ENCODE data around the gene SULF2.

- TF ChIP-seq ZNF678 (CRISPR knock-in tag; IDR thresholded peaks at IDR 0.05) (no peak), ZNF253 (CRISPR knock-in tag; IDR thresholded peaks at IDR 0.05; ENCODE audit: borderline replicate concordance) (no peak), EP300 (IDR thresholded peaks at IDR 0.05; ENCODE audit: low read depth in 2 of 2, low read length in 2 of 2) (no peak), EP300 (CRISPR knock-in tag; IDR thresholded peaks at IDR 0.05; ENCODE audit: borderline replicate concordance) (no peak), HNF4A (CRISPR knock-in tag; IDR thresholded peaks at IDR 0.05) (0 out of 2 replicates have a peak, but pooled peaks have one; percentile 17), ZNF274 (CRISPR knock-in tag; IDR thresholded peaks at IDR 0.05) (peak; percentile 82; the same call in 1 of the 2 replicates), NCOA1 (CRISPR knock-in tag; IDR thresholded peaks at IDR 0.05) (no peak), HMGXB4 (CRISPR knock-in tag; IDR thresholded peaks at IDR 0.05; ENCODE audit: borderline replicate concordance in 1 of 2, low read depth in 1 of 2) (peak; percentile 60 to 82; a peak in 3 of 4 replicates), ZFX (CRISPR knock-in tag; IDR thresholded peaks at IDR 0.05; ENCODE audit: low read depth) (peak; percentile 43; the same call in 1 of the 2 replicates)
- TF ChIP-seq, protein P1, sequence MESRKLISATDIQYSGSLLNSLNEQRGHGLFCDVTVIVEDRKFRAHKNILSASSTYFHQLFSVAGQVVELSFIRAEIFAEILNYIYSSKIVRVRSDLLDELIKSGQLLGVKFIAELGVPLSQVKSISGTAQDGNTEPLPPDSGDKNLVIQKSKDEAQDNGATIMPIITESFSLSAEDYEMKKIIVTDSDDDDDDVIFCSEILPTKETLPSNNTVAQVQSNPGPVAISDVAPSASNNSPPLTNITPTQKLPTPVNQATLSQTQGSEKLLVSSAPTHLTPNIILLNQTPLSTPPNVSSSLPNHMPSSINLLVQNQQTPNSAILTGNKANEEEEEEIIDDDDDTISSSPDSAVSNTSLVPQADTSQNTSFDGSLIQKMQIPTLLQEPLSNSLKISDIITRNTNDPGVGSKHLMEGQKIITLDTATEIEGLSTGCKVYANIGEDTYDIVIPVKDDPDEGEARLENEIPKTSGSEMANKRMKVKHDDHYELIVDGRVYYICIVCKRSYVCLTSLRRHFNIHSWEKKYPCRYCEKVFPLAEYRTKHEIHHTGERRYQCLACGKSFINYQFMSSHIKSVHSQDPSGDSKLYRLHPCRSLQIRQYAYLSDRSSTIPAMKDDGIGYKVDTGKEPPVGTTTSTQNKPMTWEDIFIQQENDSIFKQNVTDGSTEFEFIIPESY (CRISPR knock-in tag; IDR thresholded peaks at IDR 0.05), result no peak
Observed at GRCh38 chr20:47785854-47786764, 828 bp upstream of the SULF2 start.

All from HepG2 (cell line).